Cardiac muscle cell (in vitro differentiated cells and primary cell): ENCODE results near the gene ATRNL1. TPM values are rescaled to one million over a fixed set of nuclear protein-coding genes. Genes with fewer than 3 reads are reported as not detected.
"Not testable (repeated sequence)": the region's sequence is repeated elsewhere in the genome, so short reads cannot be mapped to it uniquely, and the experiment has no call there.

ENCODE experiments used
- DNase-seq, 2 donors: peaks; one replicate each; pipeline versions ENCODE4 v3.0.0 to v3.0.0-alpha.2; 2010 to 2017; ENCODE audit warnings: low read depth in 1 of 2, low spot score in 1 of 2
- H3K27ac ChIP-seq: fragments of 200-600 bp; sonication (generic); 2 replicates; pipeline ENCODE4 v1.5.1; 2016
- H3K27me3 ChIP-seq: fragments of 200-600 bp; sonication (generic); 2 replicates; pipeline ENCODE4 v1.6.0; 2016; ENCODE audit warnings: control low read depth
- H3K36me3 ChIP-seq: fragments of 200-600 bp; sonication (generic); 2 replicates; pipeline ENCODE4 v1.5.1; 2016; ENCODE audit warnings: control low read depth
- H3K4me1 ChIP-seq: fragments of 200-600 bp; sonication (generic); 2 replicates; pipeline ENCODE4 v1.8.1; 2017; ENCODE audit warnings: low read depth, mild to moderate bottlenecking, mixed run types
- H3K4me3 ChIP-seq: fragments of 200-600 bp; sonication (generic); 2 replicates; pipeline ENCODE4 v1.5.1; 2016; ENCODE audit warnings: mild to moderate bottlenecking
- H3K9me3 ChIP-seq: fragments of 200-600 bp; sonication (generic); 2 replicates; pipeline ENCODE4 v1.5.1; 2017; ENCODE audit warnings: low read depth, mild to moderate bottlenecking, control low read depth
- CTCF ChIP-seq: IDR thresholded peaks from 2 replicates; pipeline ENCODE4 v1.5.1; 2012; ENCODE audit warnings: low read depth, mild to moderate bottlenecking, low read length
- polyA plus RNA-seq: library from polyadenylated mRNA; unstranded; fragments of >200 nt; fragmentation: Nextera tagmentation; extraction: Ambion mirVana; gene quantifications from 2 replicates; pipeline ENCODE4 v1.2.1, GENCODE V29; 2016
- total RNA-seq: library from RNA; depleted of rRNA; stranded (reverse); fragments of >200 nt; gene quantifications from 2 replicates; pipeline ENCODE4 v1.2.3, GENCODE V29; 2016

The ATRNL1 gene
- total and polyA plus RNA-seq, 2 experiments from 2014 or later: 4.5 to 14.1 TPM

GRCh38 chr10:115171392-115171960, 78.3 kb downstream of the ATRNL1 start:
- no peaks in the 10 kb centered on the region for H3K4me1 ChIP-seq
- H3K36me3 ChIP-seq: no peaks in the 10 kb centered on the region
- DNase-seq: peak in 1 of 2 donors; percentile 15
- no peaks in the 10 kb centered on the region for H3K27me3 ChIP-seq
- no peak overlapping the region for H3K27ac ChIP-seq
- no peak overlapping the region for H3K4me3 ChIP-seq
- H3K9me3 ChIP-seq: no peaks in the 10 kb centered on the region
- peak; percentile 35 for TF ChIP-seq CTCF

- TF ChIP-seq CTCF: no peak
- DNase-seq: no peak
- Histone ChIP-seq H3K27ac (no peak overlapping the region), H3K4me3 (no peak overlapping the region), H3K27me3 (no peaks in the 10 kb centered on the region), H3K9me3 (no peaks in the 10 kb centered on the region), H3K4me1 (no peaks in the 10 kb centered on the region), H3K36me3 (no peaks in the 10 kb centered on the region)
Observed at GRCh38 chr10:115173915-115174443, 80.8 kb downstream of the ATRNL1 start.

GRCh38 chr10:115207276-115207675, 114.1 kb downstream of the ATRNL1 start:
- H3K4me1 ChIP-seq, DNase-seq, H3K36me3 ChIP-seq, H3K27me3 ChIP-seq, H3K9me3 ChIP-seq, H3K4me3 ChIP-seq, H3K27ac ChIP-seq: not testable (repeated sequence)

GRCh38 chr10:115209133-115209532, 116.0 kb downstream of the ATRNL1 start:
- Histone ChIP-seq H3K4me3 (no peak overlapping the region), H3K27me3 (no peaks in the 10 kb centered on the region), H3K4me1 (no peaks in the 10 kb centered on the region), H3K9me3 (no peaks in the 10 kb centered on the region), H3K27ac (no peak overlapping the region), H3K36me3 (no peaks in the 10 kb centered on the region)
- DNase-seq: no peak
- TF ChIP-seq CTCF: no peak

- TF ChIP-seq CTCF: no peak
- no peaks in the 10 kb centered on the region for H3K9me3 ChIP-seq
- no peak overlapping the region for H3K27ac ChIP-seq
- H3K4me1 ChIP-seq: no peaks in the 10 kb centered on the region
- no peaks in the 10 kb centered on the region for H3K27me3 ChIP-seq
- H3K4me3 ChIP-seq: no peak overlapping the region
- H3K36me3 ChIP-seq: no peaks in the 10 kb centered on the region
- no peak for DNase-seq
Observed at GRCh38 chr10:115214829-115215228, 121.7 kb downstream of the ATRNL1 start.

GRCh38 chr10:115219203-115219602, 126.0 kb downstream of the ATRNL1 start:
- Histone ChIP-seq H3K27ac (no peak overlapping the region), H3K27me3 (no peaks in the 10 kb centered on the region), H3K4me1 (no peaks in the 10 kb centered on the region), H3K9me3 (no peaks in the 10 kb centered on the region), H3K4me3 (no peak overlapping the region), H3K36me3 (no peaks in the 10 kb centered on the region)
- no peak for DNase-seq
- no peak for TF ChIP-seq CTCF
